ENCODE data around the gene TBX5.

TBX5 gene

DNA sequence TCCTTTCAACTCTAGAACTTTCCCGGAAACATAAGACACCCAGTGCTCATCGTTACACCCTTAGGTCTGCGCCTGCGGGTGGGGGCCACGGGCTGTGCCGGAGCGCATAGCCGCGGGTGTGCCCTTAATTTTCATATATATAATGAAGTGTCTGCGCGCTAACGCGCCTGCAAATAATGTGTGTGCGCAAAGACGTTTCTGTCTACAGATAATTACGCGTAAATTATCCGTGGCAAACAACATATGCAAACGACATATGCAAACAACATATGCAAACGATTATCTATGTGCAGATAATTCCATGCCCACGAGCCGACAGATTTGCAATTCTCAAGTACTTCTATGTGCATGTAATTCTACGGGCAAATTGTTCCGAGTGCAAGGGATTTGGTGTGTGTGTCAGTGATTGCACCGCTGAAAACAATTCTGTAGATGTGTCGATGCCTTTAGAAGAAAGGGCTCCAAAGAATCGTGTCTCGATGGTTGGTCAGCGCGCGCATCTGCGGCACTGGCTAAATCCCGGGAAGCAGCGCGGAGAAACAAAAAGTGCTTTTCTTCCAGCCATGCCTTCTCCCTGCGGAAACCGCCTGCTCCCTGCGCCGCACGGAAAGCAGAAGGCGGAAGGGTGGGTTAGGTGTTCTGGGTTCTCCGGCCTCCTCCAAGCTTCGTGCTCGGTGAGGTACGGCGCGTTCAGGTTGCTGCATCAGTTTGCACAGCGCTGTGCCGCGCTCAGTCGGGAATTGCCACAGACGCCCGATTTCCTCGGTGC, 34.5 kb upstream of the TBX5 start:
- TF ChIP-seq RAD21 (IDR thresholded peaks at IDR 0.05; ENCODE audit: low read depth) (no peak), FOXM1 (IDR thresholded peaks at IDR 0.05; ENCODE audit: borderline replicate concordance, low read depth) (no peak), TCF12 (IDR thresholded peaks at IDR 0.05; ENCODE audit: low read depth) (no peak), EP300 (IDR thresholded peaks at IDR 0.05; ENCODE audit: borderline replicate concordance) (no peak), TAF1 (IDR thresholded peaks at IDR 0.05; ENCODE audit: low read depth) (no peak), CEBPB (IDR thresholded peaks at IDR 0.05) (no peak), EGR1 (IDR thresholded peaks at IDR 0.05) (no peak)

- no peak for TF ChIP-seq FOXM1 (IDR thresholded peaks at IDR 0.05; ENCODE audit: borderline replicate concordance, low read depth)
These were observed 33.9 kb upstream of the TBX5 start for GRCh38 chr12:114439817-114440216.

- TF ChIP-seq RAD21 (IDR thresholded peaks at IDR 0.05; ENCODE audit: low read depth) (no peak), CREB1 (IDR thresholded peaks at IDR 0.05; ENCODE audit: low read depth) (no peak), ZBTB7A (IDR thresholded peaks at IDR 0.05; ENCODE audit: low read depth) (no peak), TEAD4 (IDR thresholded peaks at IDR 0.05) (no peak), MAX (IDR thresholded peaks at IDR 0.05) (no peak), CEBPB (IDR thresholded peaks at IDR 0.05) (no peak), YY1 (IDR thresholded peaks at IDR 0.05; ENCODE audit: low read depth) (no peak), TCF12 (IDR thresholded peaks at IDR 0.05; ENCODE audit: low read depth) (no peak), NFIC (IDR thresholded peaks at IDR 0.05) (no peak), EGR1 (IDR thresholded peaks at IDR 0.05) (no peak)
- TF ChIP-seq, protein P1, sequence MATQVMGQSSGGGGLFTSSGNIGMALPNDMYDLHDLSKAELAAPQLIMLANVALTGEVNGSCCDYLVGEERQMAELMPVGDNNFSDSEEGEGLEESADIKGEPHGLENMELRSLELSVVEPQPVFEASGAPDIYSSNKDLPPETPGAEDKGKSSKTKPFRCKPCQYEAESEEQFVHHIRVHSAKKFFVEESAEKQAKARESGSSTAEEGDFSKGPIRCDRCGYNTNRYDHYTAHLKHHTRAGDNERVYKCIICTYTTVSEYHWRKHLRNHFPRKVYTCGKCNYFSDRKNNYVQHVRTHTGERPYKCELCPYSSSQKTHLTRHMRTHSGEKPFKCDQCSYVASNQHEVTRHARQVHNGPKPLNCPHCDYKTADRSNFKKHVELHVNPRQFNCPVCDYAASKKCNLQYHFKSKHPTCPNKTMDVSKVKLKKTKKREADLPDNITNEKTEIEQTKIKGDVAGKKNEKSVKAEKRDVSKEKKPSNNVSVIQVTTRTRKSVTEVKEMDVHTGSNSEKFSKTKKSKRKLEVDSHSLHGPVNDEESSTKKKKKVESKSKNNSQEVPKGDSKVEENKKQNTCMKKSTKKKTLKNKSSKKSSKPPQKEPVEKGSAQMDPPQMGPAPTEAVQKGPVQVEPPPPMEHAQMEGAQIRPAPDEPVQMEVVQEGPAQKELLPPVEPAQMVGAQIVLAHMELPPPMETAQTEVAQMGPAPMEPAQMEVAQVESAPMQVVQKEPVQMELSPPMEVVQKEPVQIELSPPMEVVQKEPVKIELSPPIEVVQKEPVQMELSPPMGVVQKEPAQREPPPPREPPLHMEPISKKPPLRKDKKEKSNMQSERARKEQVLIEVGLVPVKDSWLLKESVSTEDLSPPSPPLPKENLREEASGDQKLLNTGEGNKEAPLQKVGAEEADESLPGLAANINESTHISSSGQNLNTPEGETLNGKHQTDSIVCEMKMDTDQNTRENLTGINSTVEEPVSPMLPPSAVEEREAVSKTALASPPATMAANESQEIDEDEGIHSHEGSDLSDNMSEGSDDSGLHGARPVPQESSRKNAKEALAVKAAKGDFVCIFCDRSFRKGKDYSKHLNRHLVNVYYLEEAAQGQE (IDR thresholded peaks at IDR 0.05; ENCODE audit: low read depth) = no peak
- TF ChIP-seq, protein P2, sequence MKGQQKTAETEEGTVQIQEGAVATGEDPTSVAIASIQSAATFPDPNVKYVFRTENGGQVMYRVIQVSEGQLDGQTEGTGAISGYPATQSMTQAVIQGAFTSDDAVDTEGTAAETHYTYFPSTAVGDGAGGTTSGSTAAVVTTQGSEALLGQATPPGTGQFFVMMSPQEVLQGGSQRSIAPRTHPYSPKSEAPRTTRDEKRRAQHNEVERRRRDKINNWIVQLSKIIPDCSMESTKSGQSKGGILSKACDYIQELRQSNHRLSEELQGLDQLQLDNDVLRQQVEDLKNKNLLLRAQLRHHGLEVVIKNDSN (IDR thresholded peaks at IDR 0.05) = no peak
These were observed 33.3 kb upstream of the TBX5 start for GRCh38 chr12:114439261-114439683.

DNA sequence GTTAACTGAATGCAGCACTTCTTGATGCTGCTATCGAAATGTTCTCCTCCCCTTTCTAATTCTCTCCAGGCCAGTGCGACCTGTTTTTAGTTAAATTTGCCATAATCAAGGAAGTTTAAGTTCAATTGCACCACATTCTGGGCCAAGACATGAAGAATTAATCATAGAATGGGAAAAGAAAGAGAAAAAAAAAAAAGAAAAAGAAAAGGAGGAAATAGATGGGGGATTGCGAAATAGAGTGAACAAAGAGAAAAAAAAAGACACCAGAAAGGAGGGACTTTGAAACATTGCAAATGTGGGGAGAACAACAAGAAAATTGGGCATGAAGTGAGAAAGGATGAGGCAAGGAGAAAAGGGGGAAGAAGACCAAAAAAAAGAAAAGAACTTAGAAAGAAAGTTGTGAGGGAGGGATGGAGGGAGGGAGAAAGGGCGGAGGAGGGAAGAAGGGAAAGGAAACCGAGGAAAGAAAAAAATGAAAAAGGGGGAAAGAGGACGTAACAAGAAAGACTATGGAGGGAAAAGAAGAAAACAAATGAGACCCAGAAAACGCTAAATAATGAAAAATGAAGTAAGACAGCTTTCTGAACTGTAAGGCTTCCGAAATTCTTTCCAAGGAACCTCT, 32.8 kb upstream of the TBX5 start:
- TF ChIP-seq TCF12 (IDR thresholded peaks at IDR 0.05; ENCODE audit: low read depth) (no peak), TEAD4 (IDR thresholded peaks at IDR 0.05) (no peak), TAF1 (IDR thresholded peaks at IDR 0.05; ENCODE audit: low read depth) (no peak), CREB1 (IDR thresholded peaks at IDR 0.05; ENCODE audit: low read depth) (no peak), FOXM1 (IDR thresholded peaks at IDR 0.05; ENCODE audit: borderline replicate concordance, low read depth) (no peak), ZBTB7A (IDR thresholded peaks at IDR 0.05; ENCODE audit: low read depth) (no peak)

DNA sequence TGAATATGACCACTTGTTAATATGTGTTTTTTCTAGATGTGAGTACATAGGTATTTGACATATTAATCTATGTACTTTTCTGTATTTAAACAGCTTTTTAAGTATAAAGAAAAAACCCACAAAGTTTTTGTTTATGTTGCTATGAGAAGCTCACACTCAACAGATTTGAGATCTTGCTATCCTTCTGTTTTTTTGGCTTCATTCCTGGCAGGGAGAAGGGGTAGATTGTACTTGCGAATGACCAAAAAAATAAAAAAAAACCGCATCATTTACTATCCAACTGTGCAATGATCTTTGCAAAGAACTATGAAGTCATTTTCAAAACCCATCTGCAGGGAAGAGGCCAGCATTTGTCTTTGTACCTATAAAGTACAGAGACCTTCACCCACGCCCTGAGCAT, 28.4 kb upstream of the TBX5 start:
- TF ChIP-seq YY1 (IDR thresholded peaks at IDR 0.05; ENCODE audit: low read depth) (no peak), EP300 (IDR thresholded peaks at IDR 0.05; ENCODE audit: borderline replicate concordance) (no peak), CREB1 (IDR thresholded peaks at IDR 0.05; ENCODE audit: low read depth) (no peak), MAX (IDR thresholded peaks at IDR 0.05) (no peak), TEAD4 (IDR thresholded peaks at IDR 0.05) (no peak), NFIC (IDR thresholded peaks at IDR 0.05) (no peak), CEBPB (IDR thresholded peaks at IDR 0.05) (no peak), RAD21 (IDR thresholded peaks at IDR 0.05; ENCODE audit: low read depth) (no peak), FOXM1 (IDR thresholded peaks at IDR 0.05; ENCODE audit: borderline replicate concordance, low read depth) (no peak), TAF1 (IDR thresholded peaks at IDR 0.05; ENCODE audit: low read depth) (no peak)
- TF ChIP-seq, protein P1 (IDR thresholded peaks at IDR 0.05; ENCODE audit: low read depth) = no peak

- TF ChIP-seq TAF1 (IDR thresholded peaks at IDR 0.05; ENCODE audit: low read depth) (no peak), RAD21 (IDR thresholded peaks at IDR 0.05; ENCODE audit: low read depth) (no peak), EP300 (IDR thresholded peaks at IDR 0.05; ENCODE audit: borderline replicate concordance) (no peak), NFIC (IDR thresholded peaks at IDR 0.05) (no peak), CREB1 (IDR thresholded peaks at IDR 0.05; ENCODE audit: low read depth) (no peak), TCF12 (IDR thresholded peaks at IDR 0.05; ENCODE audit: low read depth) (no peak), FOXM1 (IDR thresholded peaks at IDR 0.05; ENCODE audit: borderline replicate concordance, low read depth) (no peak), MAX (IDR thresholded peaks at IDR 0.05) (no peak), EGR1 (IDR thresholded peaks at IDR 0.05) (no peak), TEAD4 (IDR thresholded peaks at IDR 0.05) (no peak), CEBPB (IDR thresholded peaks at IDR 0.05) (no peak), YY1 (IDR thresholded peaks at IDR 0.05; ENCODE audit: low read depth) (no peak), ZBTB7A (IDR thresholded peaks at IDR 0.05; ENCODE audit: low read depth) (no peak)
- TF ChIP-seq, protein P1 (IDR thresholded peaks at IDR 0.05; ENCODE audit: low read depth) = no peak
- TF ChIP-seq, protein P2 (IDR thresholded peaks at IDR 0.05) = no peak
These were observed 26.0 kb upstream of the TBX5 start for GRCh38 chr12:114431902-114432301.
